OCI-LY7 (cell line): ENCODE results near the gene STK32A. TPM values are rescaled to one million over a fixed set of nuclear protein-coding genes. Genes with fewer than 3 reads are reported as not detected.

Source experiments
- BruUV-seq: library from RNA; stranded (reverse); fragments of 400-500 nt; replicated peaks from 2 replicates; lab custom pipeline; 2021; lab: Mats Ljungman, UMichigan
- CTCF ChIA-PET: fragments of 300-600 bp; sonication (Branson Sonifier 250); formaldehyde crosslinking; loops from one replicate; lab custom pipeline; 2022; ENCODE audit warnings: antibody characterized with exemption; ENCODE audit not compliant: unreplicated experiment; lab: Charles Lee
- POLR2A ChIA-PET: fragments of 300-600 bp; sonication (Branson Sonifier 250); formaldehyde crosslinking; loops from one replicate; lab custom pipeline; 2022; ENCODE audit warnings: antibody characterized with exemption; lab: Charles Lee
- DNase-seq: peaks from one replicate; pipeline ENCODE4 v3.0.0-alpha.2; 2015; ENCODE audit warnings: low spot score
- H2AFZ ChIP-seq: fragments of 200-600 bp; sonication (generic), shearing (Covaris generic); 2 replicates; pipeline ENCODE4 v1.6.1; 2014; ENCODE audit warnings: mild to moderate bottlenecking, antibody characterized with exemption, low read length, moderate library complexity
- H3K27ac ChIP-seq: fragments of 200-600 bp; sonication (generic); 2 replicates; pipeline ENCODE4 v1.5.1; 2014; ENCODE audit warnings: mixed run types, low read depth, mild to moderate bottlenecking, moderate library complexity, low read length, inconsistent platforms; ENCODE audit not compliant: poor library complexity, severe bottlenecking
- H3K36me3 ChIP-seq: fragments of 200-600 bp; sonication (generic); 2 replicates; pipeline ENCODE4 v1.6.1; 2014; ENCODE audit warnings: mild to moderate bottlenecking, antibody characterized with exemption, low read length, moderate library complexity, mixed read lengths; ENCODE audit not compliant: insufficient read depth
- H3K4me1 ChIP-seq: fragments of 200-600 bp; sonication (generic); 2 replicates; pipeline ENCODE4 v1.5.1; 2014; ENCODE audit warnings: mild to moderate bottlenecking, low read length; ENCODE audit not compliant: insufficient read depth, poor library complexity, severe bottlenecking
- H3K4me2 ChIP-seq: fragments of 200-600 bp; sonication (generic); 2 replicates; pipeline ENCODE4 v1.6.1; 2014; ENCODE audit warnings: mild to moderate bottlenecking, low read length
- H3K4me3 ChIP-seq: fragments of 200-600 bp; sonication (generic); 2 replicates; pipeline ENCODE4 v1.5.1; 2014; ENCODE audit warnings: mild to moderate bottlenecking, low read depth, low read length; ENCODE audit not compliant: poor library complexity, severe bottlenecking
- H3K79me2 ChIP-seq: fragments of 200-600 bp; sonication (generic); 2 replicates; pipeline ENCODE4 v1.6.1; 2016; ENCODE audit warnings: low read depth, mild to moderate bottlenecking, low read length, moderate library complexity, mixed read lengths; ENCODE audit not compliant: insufficient read depth
- H3K9me2 ChIP-seq: fragments of 200-600 bp; sonication (generic); 2 replicates; pipeline ENCODE4 v1.6.1; 2016; ENCODE audit warnings: mild to moderate bottlenecking, low read length, mixed read lengths; ENCODE audit not compliant: insufficient read depth
- H3K9me3 ChIP-seq: fragments of 200-600 bp; sonication (generic); 2 replicates; pipeline ENCODE4 v1.6.1; 2014; ENCODE audit warnings: mild to moderate bottlenecking, mixed run types, low read length, mixed read lengths
- H4K20me1 ChIP-seq: fragments of 200-600 bp; sonication (generic); 2 replicates; pipeline ENCODE4 v1.6.1; 2014; ENCODE audit warnings: mild to moderate bottlenecking, antibody characterized with exemption, low read length, moderate library complexity, mixed read lengths; ENCODE audit not compliant: insufficient read depth
- CTCF ChIP-seq: fragments of 200-600 bp; sonication (generic); conservative IDR thresholded peaks from 2 replicates; pipeline ENCODE4 v1.5.1; 2014; ENCODE audit warnings: mild to moderate bottlenecking, antibody characterized with exemption, low read length, moderate library complexity, mixed read lengths
- EZH2phosphoT487 ChIP-seq: fragments of 200-600 bp; sonication (generic); IDR thresholded peaks from 2 replicates; pipeline ENCODE4 v1.6.1; 2018; ENCODE audit warnings: low read depth, borderline replicate concordance, mild to moderate bottlenecking, mixed run types, antibody characterized with exemption, low read length, moderate library complexity, mixed read lengths
- intact Hi-C: fragments of 100-400 bp; cut with micrococcal nuclease; formaldehyde crosslinking; loops from one replicate; pipeline ENCODE4 v1.10.0; 2022; ENCODE audit not compliant: unreplicated experiment
- total RNA-seq, 2 experiments: library from RNA; depleted of rRNA in 1 of 2; stranded (reverse); fragments of >200 nt in 1 of 2; shearing (Covaris generic) in 1 of 2; gene quantifications; 2 replicates each; pipeline ENCODE4 v1.2.3, GENCODE V29; 2014 to 2022

Gene STK32A
- total RNA-seq, 2 experiments from 2014 or later: not detected

DNA sequence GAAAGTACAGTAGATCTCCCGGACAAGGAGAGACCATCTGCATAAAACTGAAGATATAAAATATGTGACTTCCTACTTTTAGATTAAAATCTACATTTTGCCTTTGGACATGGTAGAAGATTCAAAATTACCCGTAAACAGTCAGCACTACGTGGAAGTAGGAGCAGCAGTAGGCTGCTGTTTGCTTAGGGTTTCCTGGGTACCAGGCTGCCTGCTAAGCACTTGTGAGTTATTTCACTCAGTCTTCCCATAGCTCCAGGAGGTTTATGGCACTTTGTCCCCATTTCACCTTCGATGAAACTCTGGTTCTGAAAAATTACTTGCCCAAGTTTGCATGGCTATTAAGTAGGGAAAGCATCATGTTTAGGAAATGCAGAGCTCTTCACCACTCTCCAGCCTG is 92.6 kb downstream of the STK32A start:
- no peak overlapping the region for H3K4me3 ChIP-seq
- no peak overlapping the region for H2AFZ ChIP-seq
- ChIA-PET CTCF (no interaction called here), POLR2A (no interaction called here)
- TF ChIP-seq CTCF (no peak), EZH2phosphoT487 (no peak)
- H3K79me2 ChIP-seq: no peaks in the 10 kb centered on the region
- H4K20me1 ChIP-seq: no peaks in the 10 kb centered on the region
- intact Hi-C loops: no loop called here
- BruUV-seq: no TSS peak
- no peak overlapping the region for H3K4me2 ChIP-seq
- H3K9me2 ChIP-seq: no peaks in the 10 kb centered on the region
- no peaks in the 10 kb centered on the region for H3K4me1 ChIP-seq
- no peaks in the 10 kb centered on the region for H3K36me3 ChIP-seq
- DNase-seq: no peak
- no peak overlapping the region for H3K27ac ChIP-seq
- H3K9me3 ChIP-seq: no peaks in the 10 kb centered on the region

DNA sequence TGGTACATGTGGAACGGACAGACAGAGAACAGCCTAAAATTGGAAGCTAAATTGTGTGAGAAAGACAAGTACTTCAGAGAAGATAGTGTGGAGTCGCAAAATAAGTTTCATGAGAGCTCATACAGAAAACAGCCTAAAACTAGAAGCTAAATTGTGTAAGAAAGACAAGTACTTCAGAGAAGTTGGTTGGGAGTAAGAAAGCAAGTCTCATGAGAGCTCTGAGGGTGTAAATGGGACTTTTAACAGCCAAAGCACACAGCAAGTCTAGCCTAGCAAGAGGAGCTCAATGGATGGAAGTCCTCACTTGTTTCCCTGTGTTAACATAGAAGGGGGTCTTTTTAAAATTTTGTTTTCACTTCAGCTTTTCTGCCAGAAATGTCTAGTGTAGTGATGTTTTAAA is 93.1 kb downstream of the STK32A start:
- Histone ChIP-seq H3K9me3 (no peaks in the 10 kb centered on the region), H3K4me1 (no peaks in the 10 kb centered on the region), H3K9me2 (no peaks in the 10 kb centered on the region), H3K4me3 (no peak overlapping the region), H2AFZ (no peak overlapping the region), H3K79me2 (no peaks in the 10 kb centered on the region), H3K4me2 (no peak overlapping the region), H4K20me1 (no peaks in the 10 kb centered on the region), H3K36me3 (no peaks in the 10 kb centered on the region), H3K27ac (no peak overlapping the region)
- no TSS peak for BruUV-seq
- intact Hi-C loops: no loop called here
- ChIA-PET POLR2A (no interaction called here), CTCF (no interaction called here)
- TF ChIP-seq CTCF (no peak), EZH2phosphoT487 (no peak)
- DNase-seq: no peak

- Histone ChIP-seq H3K9me2 (no peaks in the 10 kb centered on the region), H3K79me2 (no peaks in the 10 kb centered on the region), H4K20me1 (no peaks in the 10 kb centered on the region), H3K4me2 (no peak overlapping the region), H3K4me1 (no peaks in the 10 kb centered on the region), H3K36me3 (no peaks in the 10 kb centered on the region), H3K9me3 (no peaks in the 10 kb centered on the region), H2AFZ (no peak overlapping the region), H3K4me3 (no peak overlapping the region), H3K27ac (no peak overlapping the region)
- ChIA-PET POLR2A (no interaction called here), CTCF (no interaction called here)
- BruUV-seq: no TSS peak
- intact Hi-C loops: no loop called here
- TF ChIP-seq EZH2phosphoT487 (no peak), CTCF (no peak)
- no peak for DNase-seq
Observed at GRCh38 chr5:147332658-147333057, 97.8 kb downstream of the STK32A start.
